ENCODE data around the gene MIPEP. TPM values are rescaled to one million over a fixed set of nuclear protein-coding genes. Genes with fewer than 3 reads are reported as not detected.

Gene MIPEP
- total RNA-seq, 1 donor from 2014 or later: 13.0 TPM

DNA sequence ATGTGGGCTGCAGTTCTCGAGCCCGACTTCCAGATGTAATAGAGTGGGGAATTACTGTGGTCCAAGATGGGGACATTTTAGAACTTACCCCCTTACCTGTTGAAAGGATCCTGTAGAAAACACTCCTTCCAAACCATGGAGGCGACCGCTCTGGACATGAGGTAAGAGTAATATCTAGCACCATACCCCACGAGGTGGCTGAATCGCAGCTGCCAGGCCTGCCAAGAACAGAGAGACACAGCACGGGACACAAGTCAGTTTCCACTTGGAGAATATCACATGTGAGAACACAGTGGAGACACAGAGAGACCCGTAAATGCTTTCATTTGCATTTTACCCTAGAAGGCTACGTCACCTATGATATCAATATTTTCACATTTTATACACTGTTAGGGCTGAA is 129.2 kb downstream of the MIPEP start:
- Mint-ChIP-seq H3K4me3 (ENCODE audit: unreplicated experiment) (no peak overlapping the region), H3K27ac (ENCODE audit: unreplicated experiment) (no peak overlapping the region), H3K4me1 (ENCODE audit: low read depth, unreplicated experiment) (no peaks in the 10 kb centered on the region), H3K36me3 (ENCODE audit: low read depth, unreplicated experiment) (peaks cover 2% of the 10 kb centered on the region), H3K9me3 (ENCODE audit: unreplicated experiment) (no peaks in the 10 kb centered on the region), H3K27me3 (ENCODE audit: low read depth, unreplicated experiment) (no peaks in the 10 kb centered on the region)
- Histone ChIP-seq H3K79me2 (ENCODE audit: insufficient read depth, low read length) (no peaks in the 10 kb centered on the region), H3K27me3 (ENCODE audit: insufficient read depth, low read length) (no peaks in the 10 kb centered on the region), H3K4me3 (ENCODE audit: insufficient read depth, low read depth, low read length) (no peak overlapping the region), H3K36me3 (ENCODE audit: insufficient read depth, low read length) (no peaks in the 10 kb centered on the region), H3K9ac (ENCODE audit: low read length) (no peak overlapping the region), H3K4me2 (ENCODE audit: low read length) (no peak overlapping the region), H4K20me1 (ENCODE audit: insufficient read depth, low read length) (no peaks in the 10 kb centered on the region), H3K27ac (ENCODE audit: low read depth, low read length) (no peak overlapping the region), H3K4me1 (ENCODE audit: insufficient read depth, low read length) (no peaks in the 10 kb centered on the region), H2AFZ (ENCODE audit: low read depth, low read length) (no peak overlapping the region), H3K9me3 (ENCODE audit: insufficient read depth, low read depth, low read length) (no peaks in the 10 kb centered on the region)
- no peak for FAIRE-seq
- TF ChIP-seq EZH2 (IDR thresholded peaks at IDR 0.05; ENCODE audit: insufficient read depth, low read length): no peak
- no peak for TF ChIP-seq CTCF (IDR thresholded peaks at IDR 0.05; ENCODE audit: insufficient read depth, low read depth, low read length)
- DNase-seq (ENCODE audit: low read depth): no peak

DNA sequence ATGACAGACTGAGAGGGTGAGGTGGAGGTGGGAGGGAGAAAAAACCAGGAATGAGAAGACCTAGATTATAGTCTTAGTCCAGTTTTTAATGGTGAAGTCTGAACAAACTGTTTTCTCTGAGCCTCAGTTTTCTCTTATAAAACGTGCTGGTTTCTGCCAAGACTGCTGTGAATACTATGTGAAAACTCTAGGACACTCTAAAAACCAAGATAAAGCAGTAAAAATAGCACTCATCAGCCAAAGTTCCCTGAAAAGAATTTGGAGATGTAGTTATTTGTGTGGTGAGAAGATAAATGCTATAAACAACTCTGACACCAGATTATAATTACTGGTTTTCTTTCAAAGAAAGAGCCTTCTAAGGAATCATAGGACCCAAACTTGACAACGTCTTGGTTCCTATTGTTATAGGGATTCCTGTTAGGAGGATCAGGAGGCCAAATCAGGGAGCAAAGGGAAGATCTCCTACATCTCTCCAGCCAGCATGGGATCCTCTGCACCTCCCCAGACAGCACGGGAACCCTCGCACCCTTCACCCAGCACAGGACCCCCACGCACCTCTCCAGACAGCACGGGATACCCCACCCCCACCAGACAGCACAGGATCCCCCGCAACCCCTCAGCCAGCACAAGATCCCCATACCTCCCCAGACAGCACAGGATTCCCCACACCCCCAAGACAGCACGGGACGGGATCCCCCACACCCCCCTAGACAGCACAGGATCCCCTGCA is 130.2 kb downstream of the MIPEP start:
- no peak overlapping the region for H3K9ac ChIP-seq (ENCODE audit: low read length)
- no peaks in the 10 kb centered on the region for H3K27me3 ChIP-seq (ENCODE audit: insufficient read depth, low read length)
- FAIRE-seq (peak; percentile 13), DNase-seq (ENCODE audit: low read depth) (no peak)
- H3K4me1 ChIP-seq (ENCODE audit: insufficient read depth, low read length): peaks cover under 1% of the 10 kb centered on the region
- no peaks in the 10 kb centered on the region for H3K36me3 ChIP-seq (ENCODE audit: insufficient read depth, low read length)
- Mint-ChIP-seq H3K4me1 (ENCODE audit: low read depth, unreplicated experiment) (peaks cover 2% of the 10 kb centered on the region), H3K9me3 (ENCODE audit: unreplicated experiment) (no peaks in the 10 kb centered on the region), H3K36me3 (ENCODE audit: low read depth, unreplicated experiment) (peaks cover 2% of the 10 kb centered on the region), H3K27me3 (ENCODE audit: low read depth, unreplicated experiment) (no peaks in the 10 kb centered on the region), H3K4me3 (ENCODE audit: unreplicated experiment) (no peak overlapping the region), H3K27ac (ENCODE audit: unreplicated experiment) (no peak overlapping the region)
- H2AFZ ChIP-seq (ENCODE audit: low read depth, low read length): no peak overlapping the region
- no peaks in the 10 kb centered on the region for H3K9me3 ChIP-seq (ENCODE audit: insufficient read depth, low read depth, low read length)
- H4K20me1 ChIP-seq (ENCODE audit: insufficient read depth, low read length): no peaks in the 10 kb centered on the region
- no peak for TF ChIP-seq EZH2 (IDR thresholded peaks at IDR 0.05; ENCODE audit: insufficient read depth, low read length)
- TF ChIP-seq CTCF (IDR thresholded peaks at IDR 0.05; ENCODE audit: insufficient read depth, low read depth, low read length): no peak
- no peak overlapping the region for H3K4me3 ChIP-seq (ENCODE audit: insufficient read depth, low read depth, low read length)
- no peak overlapping the region for H3K4me2 ChIP-seq (ENCODE audit: low read length)
- H3K79me2 ChIP-seq (ENCODE audit: insufficient read depth, low read length): no peaks in the 10 kb centered on the region
- H3K27ac ChIP-seq (ENCODE audit: low read depth, low read length): no peak overlapping the region

DNA sequence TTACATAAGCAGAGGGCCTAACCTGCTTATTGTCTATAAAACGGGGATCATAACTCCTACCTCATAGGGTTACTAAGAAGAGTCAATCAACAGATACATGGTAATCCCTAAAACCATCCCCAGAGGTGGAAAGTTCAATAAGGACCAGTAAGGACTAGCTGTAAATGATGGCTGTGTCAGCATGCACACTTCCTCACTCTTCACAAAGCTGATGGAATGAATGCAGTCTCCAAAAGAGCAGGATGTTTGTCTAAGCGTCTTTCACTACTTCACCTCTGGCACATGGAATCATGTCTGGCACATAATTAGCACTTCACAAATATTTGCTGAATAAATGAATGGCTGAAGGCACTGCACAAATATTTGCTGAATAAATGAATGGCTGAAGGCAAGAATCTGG is 134.2 kb downstream of the MIPEP start:
- no peak overlapping the region for H2AFZ ChIP-seq (ENCODE audit: low read depth, low read length)
- H3K9ac ChIP-seq (ENCODE audit: low read length): no peak overlapping the region
- H3K27me3 ChIP-seq (ENCODE audit: insufficient read depth, low read length): no peaks in the 10 kb centered on the region
- Mint-ChIP-seq H3K9me3 (ENCODE audit: unreplicated experiment) (no peaks in the 10 kb centered on the region), H3K27me3 (ENCODE audit: low read depth, unreplicated experiment) (no peaks in the 10 kb centered on the region), H3K4me3 (ENCODE audit: unreplicated experiment) (peak overlapping the region; percentile 34), H3K4me1 (ENCODE audit: low read depth, unreplicated experiment) (peaks cover 12% of the 10 kb centered on the region), H3K36me3 (ENCODE audit: low read depth, unreplicated experiment) (peaks cover 10% of the 10 kb centered on the region), H3K27ac (ENCODE audit: unreplicated experiment) (no peak overlapping the region)
- H3K27ac ChIP-seq (ENCODE audit: low read depth, low read length): no peak overlapping the region
- no peak overlapping the region for H3K4me2 ChIP-seq (ENCODE audit: low read length)
- no peaks in the 10 kb centered on the region for H3K36me3 ChIP-seq (ENCODE audit: insufficient read depth, low read length)
- TF ChIP-seq CTCF (IDR thresholded peaks at IDR 0.05; ENCODE audit: insufficient read depth, low read depth, low read length): no peak
- TF ChIP-seq EZH2 (IDR thresholded peaks at IDR 0.05; ENCODE audit: insufficient read depth, low read length): no peak
- no peak for FAIRE-seq
- no peaks in the 10 kb centered on the region for H3K79me2 ChIP-seq (ENCODE audit: insufficient read depth, low read length)
- no peak for DNase-seq (ENCODE audit: low read depth)
- no peaks in the 10 kb centered on the region for H4K20me1 ChIP-seq (ENCODE audit: insufficient read depth, low read length)
- no peaks in the 10 kb centered on the region for H3K9me3 ChIP-seq (ENCODE audit: insufficient read depth, low read depth, low read length)
- no peak overlapping the region for H3K4me3 ChIP-seq (ENCODE audit: insufficient read depth, low read depth, low read length)
- peaks cover 34% of the 10 kb centered on the region for H3K4me1 ChIP-seq (ENCODE audit: insufficient read depth, low read length)
